ENCODE results near the gene INPP5J.
"Not testable (repeated sequence)": the region's sequence is repeated elsewhere in the genome, so short reads cannot be mapped to it uniquely, and the experiment has no call there.

The INPP5J gene

GRCh38 chr22:31148953-31149627 is 26.3 kb downstream of the INPP5J start:
- Mint-ChIP-seq H3K4me3 (no peak overlapping the region), H3K27ac (no peak overlapping the region), H3K27me3 (ENCODE audit: low read depth) (peaks cover 2% of the 10 kb centered on the region), H3K9me3 (peaks cover 7% of the 10 kb centered on the region), H3K36me3 (ENCODE audit: low read depth) (no peaks in the 10 kb centered on the region), H3K4me1 (ENCODE audit: low read depth) (peaks cover 3% of the 10 kb centered on the region)
- DNase-seq (ENCODE audit: low spot score), result peak; percentile 8

GRCh38 chr22:31150615-31151014 is 27.8 kb downstream of the INPP5J start:
- H3K9me3 Mint-ChIP-seq, result no peaks in the 10 kb centered on the region
- no peaks in the 10 kb centered on the region for H3K4me1 Mint-ChIP-seq (ENCODE audit: low read depth)
- no peak overlapping the region for H3K27ac Mint-ChIP-seq
- DNase-seq (ENCODE audit: low spot score), result no peak
- no peaks in the 10 kb centered on the region for H3K36me3 Mint-ChIP-seq (ENCODE audit: low read depth)
- peaks cover 2% of the 10 kb centered on the region for H3K27me3 Mint-ChIP-seq (ENCODE audit: low read depth)
- H3K4me3 Mint-ChIP-seq, result no peak overlapping the region

GRCh38 chr22:31151872-31152271 is 29.1 kb downstream of the INPP5J start:
- no peak overlapping the region for H3K27ac Mint-ChIP-seq
- H3K4me3 Mint-ChIP-seq, result no peak overlapping the region
- no peaks in the 10 kb centered on the region for H3K36me3 Mint-ChIP-seq (ENCODE audit: low read depth)
- H3K4me1 Mint-ChIP-seq (ENCODE audit: low read depth), result no peaks in the 10 kb centered on the region
- no peak for DNase-seq (ENCODE audit: low spot score)
- peaks cover 2% of the 10 kb centered on the region for H3K27me3 Mint-ChIP-seq (ENCODE audit: low read depth)
- no peaks in the 10 kb centered on the region for H3K9me3 Mint-ChIP-seq

- H3K27me3 Mint-ChIP-seq (ENCODE audit: low read depth), result peaks cover 5% of the 10 kb centered on the region
- no peak overlapping the region for H3K27ac Mint-ChIP-seq
- H3K36me3 Mint-ChIP-seq (ENCODE audit: low read depth), result no peaks in the 10 kb centered on the region
- no peak overlapping the region for H3K4me3 Mint-ChIP-seq
- no peaks in the 10 kb centered on the region for H3K9me3 Mint-ChIP-seq
- DNase-seq (ENCODE audit: low spot score), result no peak
- no peaks in the 10 kb centered on the region for H3K4me1 Mint-ChIP-seq (ENCODE audit: low read depth)
Observed at GRCh38 chr22:31153357-31153756, 30.6 kb downstream of the INPP5J start.

GRCh38 chr22:31154975-31155374 is 32.2 kb downstream of the INPP5J start:
- peaks cover 5% of the 10 kb centered on the region for H3K27me3 Mint-ChIP-seq (ENCODE audit: low read depth)

GRCh38 chr22:31155422-31155821 is 32.7 kb downstream of the INPP5J start:
- Mint-ChIP-seq H3K4me3 (no peak overlapping the region), H3K27ac (no peak overlapping the region), H3K9me3 (no peaks in the 10 kb centered on the region), H3K36me3 (ENCODE audit: low read depth) (peaks cover 2% of the 10 kb centered on the region), H3K27me3 (ENCODE audit: low read depth) (peaks cover 5% of the 10 kb centered on the region), H3K4me1 (ENCODE audit: low read depth) (peaks cover 5% of the 10 kb centered on the region)
- no peak for DNase-seq (ENCODE audit: low spot score)

More at GRCh38 chr22:31154975-31155374, 32.2 kb downstream of the INPP5J start:
- no peak for DNase-seq (ENCODE audit: low spot score)
- Mint-ChIP-seq H3K27ac (no peak overlapping the region), H3K9me3 (no peaks in the 10 kb centered on the region), H3K4me1 (ENCODE audit: low read depth) (peaks cover 4% of the 10 kb centered on the region), H3K36me3 (ENCODE audit: low read depth) (peaks cover under 1% of the 10 kb centered on the region), H3K4me3 (no peak overlapping the region)

GRCh38 chr22:31160328-31160978 is 37.7 kb downstream of the INPP5J start:
- peak; percentile 7 for DNase-seq (ENCODE audit: low spot score)
- peak overlapping the region; percentile 99 for H3K4me3 Mint-ChIP-seq
- H3K27me3 Mint-ChIP-seq (ENCODE audit: low read depth), result peaks cover 5% of the 10 kb centered on the region
- peaks cover 28% of the 10 kb centered on the region for H3K4me1 Mint-ChIP-seq (ENCODE audit: low read depth)
- H3K27ac Mint-ChIP-seq, result peak overlapping the region; percentile 99
- no peaks in the 10 kb centered on the region for H3K9me3 Mint-ChIP-seq
- H3K36me3 Mint-ChIP-seq (ENCODE audit: low read depth), result peaks cover 7% of the 10 kb centered on the region

GRCh38 chr22:31161386-31161785 is 38.6 kb downstream of the INPP5J start:
- no peaks in the 10 kb centered on the region for H3K9me3 Mint-ChIP-seq
- H3K4me3 Mint-ChIP-seq, result peak overlapping the region; percentile 99
- H3K27me3 Mint-ChIP-seq (ENCODE audit: low read depth), result peaks cover 5% of the 10 kb centered on the region
- H3K27ac Mint-ChIP-seq, result no peak overlapping the region
- H3K4me1 Mint-ChIP-seq (ENCODE audit: low read depth), result peaks cover 29% of the 10 kb centered on the region
- H3K36me3 Mint-ChIP-seq (ENCODE audit: low read depth), result peaks cover 11% of the 10 kb centered on the region
- DNase-seq (ENCODE audit: low spot score), result no peak

GRCh38 chr22:31162015-31162765 is 39.4 kb downstream of the INPP5J start:
- no peaks in the 10 kb centered on the region for H3K9me3 Mint-ChIP-seq
- no peak for DNase-seq (ENCODE audit: low spot score)
- H3K27me3 Mint-ChIP-seq (ENCODE audit: low read depth), result peaks cover 5% of the 10 kb centered on the region
- peak overlapping the region; percentile 99 for H3K4me3 Mint-ChIP-seq
- H3K27ac Mint-ChIP-seq, result no peak overlapping the region
- peaks cover 29% of the 10 kb centered on the region for H3K4me1 Mint-ChIP-seq (ENCODE audit: low read depth)
- peaks cover 12% of the 10 kb centered on the region for H3K36me3 Mint-ChIP-seq (ENCODE audit: low read depth)

- H3K36me3 Mint-ChIP-seq (ENCODE audit: low read depth), result peaks cover 15% of the 10 kb centered on the region
Observed at GRCh38 chr22:31170971-31171370, 48.2 kb downstream of the INPP5J start.

GRCh38 chr22:31171734-31172133 is 49.0 kb downstream of the INPP5J start:
- not testable (repeated sequence) for H3K9me3 Mint-ChIP-seq; H3K27me3 Mint-ChIP-seq (ENCODE audit: low read depth); H3K4me3 Mint-ChIP-seq; DNase-seq (ENCODE audit: low spot score); H3K27ac Mint-ChIP-seq
- Mint-ChIP-seq H3K36me3 (ENCODE audit: low read depth) (peaks cover 14% of the 10 kb centered on the region), H3K4me1 (ENCODE audit: low read depth) (peaks cover 20% of the 10 kb centered on the region)

More at GRCh38 chr22:31170971-31171370, 48.2 kb downstream of the INPP5J start:
- Mint-ChIP-seq H3K27me3 (ENCODE audit: low read depth) (no peaks in the 10 kb centered on the region), H3K9me3 (no peaks in the 10 kb centered on the region), H3K4me3 (no peak overlapping the region), H3K27ac (no peak overlapping the region), H3K4me1 (ENCODE audit: low read depth) (peaks cover 20% of the 10 kb centered on the region)
- no peak for DNase-seq (ENCODE audit: low spot score)

GRCh38 chr22:31173386-31174145 is 50.8 kb downstream of the INPP5J start:
- Mint-ChIP-seq H3K27me3 (ENCODE audit: low read depth) (no peaks in the 10 kb centered on the region), H3K36me3 (ENCODE audit: low read depth) (peaks cover 8% of the 10 kb centered on the region), H3K4me3 (no peak overlapping the region), H3K9me3 (no peaks in the 10 kb centered on the region), H3K4me1 (ENCODE audit: low read depth) (peaks cover 13% of the 10 kb centered on the region), H3K27ac (no peak overlapping the region)
- DNase-seq (ENCODE audit: low spot score), result no peak

GRCh38 chr22:31176923-31177322 is 54.2 kb downstream of the INPP5J start:
- Mint-ChIP-seq H3K36me3 (ENCODE audit: low read depth) (peaks cover 13% of the 10 kb centered on the region), H3K27ac (no peak overlapping the region), H3K9me3 (no peaks in the 10 kb centered on the region), H3K4me1 (ENCODE audit: low read depth) (peaks cover 10% of the 10 kb centered on the region), H3K27me3 (ENCODE audit: low read depth) (no peaks in the 10 kb centered on the region), H3K4me3 (no peak overlapping the region)
- DNase-seq (ENCODE audit: low spot score), result no peak

Data from T-helper 2 cell treated with Interferon-gamma antibody and Interleukin-4, amounts not matched to agents 5 μg/mL and 100 μg/mL, for 36 hours (primary cell).